Vagina (tissue), 2 donors: ENCODE data around the gene PTPRN2. TPM values are rescaled to one million over a fixed set of nuclear protein-coding genes. Genes with fewer than 3 reads are reported as not detected.

Experiments used
- DNase-seq, 2 donors: peaks; one replicate each; pipeline ENCODE4 v3.0.0-alpha.2; 2017; ENCODE audit errors: extremely low spot score in 2 of 2
- H3K27ac ChIP-seq: fragments of 200-600 bp; sonication (generic); one replicate; pipeline ENCODE4 v1.5.1; 2019
- H3K27me3 ChIP-seq: fragments of 200-600 bp; sonication (generic); one replicate; pipeline ENCODE4 v1.5.1; 2019
- H3K36me3 ChIP-seq, 2 donors: fragments of 200-600 bp; sonication (generic); one replicate each; pipeline ENCODE4 v1.5.1; 2017 to 2019
- H3K4me1 ChIP-seq: fragments of 200-600 bp; sonication (generic); one replicate; pipeline ENCODE4 v1.5.1; 2019
- H3K4me3 ChIP-seq, 2 donors: fragments of 200-600 bp; sonication (generic); 1 replicate in 1 of 2; 2 replicates in 1 of 2; pipeline ENCODE4 v1.5.1; 2016 to 2019
- H3K9me3 ChIP-seq: fragments of 200-600 bp; sonication (generic); one replicate; pipeline ENCODE4 v1.5.1; 2019
- POLR2A ChIP-seq, 2 donors: fragments of 450-650 bp; IDR thresholded peaks; one replicate each; pipeline ENCODE4 v1.6.1; 2017; ENCODE audit warnings: antibody characterized with exemption in 2 of 2, mild to moderate bottlenecking in 2 of 2, moderate library complexity in 2 of 2
- POLR2AphosphoS5 ChIP-seq, 2 donors: sonication (generic); formaldehyde crosslinking; IDR thresholded peaks; one replicate each; pipeline ENCODE4 v1.9.0; 2017; ENCODE audit warnings: antibody characterized with exemption in 2 of 2, mild to moderate bottlenecking in 2 of 2, low read depth in 1 of 2; ENCODE audit not compliant: insufficient read depth in 1 of 2
- intact Hi-C: fragments of 100-400 bp; cut with DNase I; formaldehyde crosslinking; loops from one replicate; pipeline ENCODE4 v1.15.1; 2023
- total RNA-seq: library from RNA; depleted of rRNA; stranded (reverse); fragments of >200 nt; gene quantifications from one replicate; pipeline ENCODE4 v1.2.3, GENCODE V29; 2016
- TF ChIP-seq, protein P1 (sequence below), 3 experiments: fragments of 450-650 bp in 2 of 3; fragments of 200-600 bp in 1 of 3; sonication (generic) in 1 of 3; IDR thresholded peaks; one replicate each; pipeline ENCODE4 v1.5.1; 2017 to 2019; ENCODE audit warnings: antibody characterized with exemption in 3 of 3, mild to moderate bottlenecking in 2 of 3, moderate library complexity in 2 of 3

PTPRN2 gene
- total RNA-seq, 1 donor from 2014 or later, result 7.4 TPM

DNA sequence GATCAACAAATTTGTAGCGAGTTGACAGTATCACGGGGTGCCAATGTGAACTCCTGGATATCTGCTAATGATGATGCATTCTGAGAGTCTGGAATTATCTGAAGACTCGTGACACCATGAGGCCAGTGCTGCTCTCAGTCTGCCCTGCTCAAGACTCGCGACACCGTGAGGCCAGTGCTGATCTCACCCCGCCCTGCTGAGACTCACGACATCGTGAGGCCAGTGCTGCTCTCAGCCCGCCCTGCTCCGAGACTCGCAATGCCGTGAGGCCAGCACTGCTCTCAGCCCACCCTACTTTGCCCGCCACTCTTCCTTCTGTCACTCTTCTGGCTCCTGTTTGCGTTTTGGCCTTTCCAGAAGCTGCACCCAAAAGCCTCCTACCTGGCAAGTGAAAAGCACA, 411.8 kb downstream of the PTPRN2 start:
- Histone ChIP-seq H3K4me3 (no peak overlapping the region), H3K36me3 (no peaks in the 10 kb centered on the region), H3K27ac (no peak overlapping the region), H3K27me3 (no peaks in the 10 kb centered on the region), H3K4me1 (no peaks in the 10 kb centered on the region), H3K9me3 (no peaks in the 10 kb centered on the region)
- no peak for TF ChIP-seq POLR2AphosphoS5 (IDR thresholded peaks at IDR 0.05; ENCODE audit: insufficient read depth in 1 of 2, low read depth in 1 of 2)
- TF ChIP-seq POLR2A (IDR thresholded peaks at IDR 0.05), result no peak
- TF ChIP-seq, protein P1, sequence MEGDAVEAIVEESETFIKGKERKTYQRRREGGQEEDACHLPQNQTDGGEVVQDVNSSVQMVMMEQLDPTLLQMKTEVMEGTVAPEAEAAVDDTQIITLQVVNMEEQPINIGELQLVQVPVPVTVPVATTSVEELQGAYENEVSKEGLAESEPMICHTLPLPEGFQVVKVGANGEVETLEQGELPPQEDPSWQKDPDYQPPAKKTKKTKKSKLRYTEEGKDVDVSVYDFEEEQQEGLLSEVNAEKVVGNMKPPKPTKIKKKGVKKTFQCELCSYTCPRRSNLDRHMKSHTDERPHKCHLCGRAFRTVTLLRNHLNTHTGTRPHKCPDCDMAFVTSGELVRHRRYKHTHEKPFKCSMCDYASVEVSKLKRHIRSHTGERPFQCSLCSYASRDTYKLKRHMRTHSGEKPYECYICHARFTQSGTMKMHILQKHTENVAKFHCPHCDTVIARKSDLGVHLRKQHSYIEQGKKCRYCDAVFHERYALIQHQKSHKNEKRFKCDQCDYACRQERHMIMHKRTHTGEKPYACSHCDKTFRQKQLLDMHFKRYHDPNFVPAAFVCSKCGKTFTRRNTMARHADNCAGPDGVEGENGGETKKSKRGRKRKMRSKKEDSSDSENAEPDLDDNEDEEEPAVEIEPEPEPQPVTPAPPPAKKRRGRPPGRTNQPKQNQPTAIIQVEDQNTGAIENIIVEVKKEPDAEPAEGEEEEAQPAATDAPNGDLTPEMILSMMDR (IDR thresholded peaks at IDR 0.05), result no peak
- DNase-seq, result peak in 1 of 2 donors; percentile 18
- intact Hi-C loops, result no loop called here

DNA sequence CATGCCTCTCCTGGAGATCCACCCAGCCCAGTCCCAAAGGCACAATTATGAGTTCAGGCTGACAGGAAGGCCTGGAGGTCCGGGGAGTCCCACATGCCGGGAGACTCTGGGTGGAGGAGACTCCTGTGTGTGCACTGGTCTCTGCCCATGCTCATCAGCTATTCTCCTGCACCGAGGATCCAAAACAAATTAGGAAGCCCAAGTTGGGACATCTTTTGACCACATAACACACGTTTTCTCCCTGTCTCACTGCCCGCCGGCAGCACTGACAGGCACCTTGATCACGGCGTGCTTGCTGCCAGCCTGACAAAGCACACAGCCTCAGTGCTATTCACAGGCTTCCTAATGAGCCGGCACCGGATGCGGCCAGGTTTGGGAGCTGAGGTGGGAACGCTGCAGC, 412.7 kb downstream of the PTPRN2 start:
- no peak overlapping the region for H3K4me3 ChIP-seq
- DNase-seq, result no peak
- no peak for TF ChIP-seq POLR2AphosphoS5 (IDR thresholded peaks at IDR 0.05; ENCODE audit: insufficient read depth in 1 of 2, low read depth in 1 of 2)
- TF ChIP-seq, protein P1 (IDR thresholded peaks at IDR 0.05), result no peak
- TF ChIP-seq POLR2A (IDR thresholded peaks at IDR 0.05), result no peak
- no peaks in the 10 kb centered on the region for H3K9me3 ChIP-seq
- no peaks in the 10 kb centered on the region for H3K36me3 ChIP-seq
- no peak overlapping the region for H3K27ac ChIP-seq
- no peaks in the 10 kb centered on the region for H3K27me3 ChIP-seq
- H3K4me1 ChIP-seq, result no peaks in the 10 kb centered on the region
- intact Hi-C loops, result no loop called here

DNA sequence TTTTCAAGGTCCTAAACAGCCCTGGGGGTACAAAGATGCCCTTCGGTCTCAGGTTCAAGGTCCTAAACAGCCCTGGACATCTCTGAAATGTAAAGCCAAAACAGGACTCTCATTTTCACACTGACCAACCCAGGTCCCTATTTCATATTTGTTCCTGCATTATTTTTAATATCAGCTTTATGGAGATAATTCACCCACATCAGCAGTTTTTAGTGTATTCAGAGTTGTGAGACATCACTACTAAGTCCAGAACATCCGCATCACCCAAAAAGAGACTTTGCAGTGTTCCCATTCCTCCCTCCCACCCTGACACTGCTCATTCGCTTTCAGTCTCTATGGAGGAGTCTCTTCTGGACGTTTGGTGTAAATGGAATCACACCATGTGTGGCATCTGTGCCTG, 420.2 kb downstream of the PTPRN2 start:
- no peak for DNase-seq
- no peaks in the 10 kb centered on the region for H3K36me3 ChIP-seq

DNA sequence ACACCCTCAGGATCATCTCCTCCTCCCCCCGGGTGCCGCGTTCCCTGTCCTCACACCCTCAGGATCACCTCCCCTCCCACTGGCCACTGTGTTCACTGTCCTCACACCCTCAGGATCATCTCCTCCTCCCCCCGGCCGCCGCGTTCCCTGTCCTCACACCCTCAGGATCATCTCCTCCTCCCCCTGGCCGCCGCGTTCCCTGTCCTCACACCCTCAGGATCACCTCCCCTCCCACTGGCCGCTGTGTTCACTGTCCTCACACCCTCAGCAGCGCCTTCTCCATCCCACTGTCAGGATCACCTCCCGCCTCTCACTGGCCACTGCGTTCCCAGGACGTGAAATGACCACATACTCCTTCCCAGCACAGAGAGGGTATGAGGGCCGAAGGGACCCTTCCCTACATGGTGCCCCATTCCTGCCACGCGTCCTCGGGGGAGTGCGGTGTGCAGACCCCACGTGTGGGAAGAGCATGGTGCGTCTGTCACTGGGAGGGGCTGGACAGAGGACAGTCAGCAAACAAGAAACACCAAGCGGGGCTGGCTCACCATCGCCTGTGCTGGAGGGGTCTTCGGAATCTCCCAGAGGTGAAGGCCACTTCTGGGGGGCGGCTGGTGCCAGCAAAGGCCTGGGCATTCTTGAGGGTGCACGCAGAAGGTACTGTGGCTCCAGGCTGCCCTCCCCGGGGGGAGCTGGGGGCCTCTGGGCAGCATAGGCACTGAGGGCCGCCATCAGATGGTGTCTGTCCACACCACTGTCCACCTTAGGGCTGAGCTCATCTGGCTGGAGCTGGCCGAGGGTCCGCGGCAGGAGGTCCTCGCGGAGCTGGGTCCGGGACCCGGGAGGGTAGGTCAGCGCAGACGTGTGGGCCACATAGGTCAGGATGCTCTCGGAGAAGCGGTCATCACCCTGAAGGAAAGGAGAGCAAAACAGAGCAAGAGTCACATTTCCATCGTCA, 421.0 kb downstream of the PTPRN2 start:
- H3K4me1 ChIP-seq, result no peaks in the 10 kb centered on the region
- H3K4me3 ChIP-seq, result no peak overlapping the region
- no peaks in the 10 kb centered on the region for H3K9me3 ChIP-seq
- TF ChIP-seq, protein P1 (IDR thresholded peaks at IDR 0.05), result no peak
- no peak for TF ChIP-seq POLR2AphosphoS5 (IDR thresholded peaks at IDR 0.05; ENCODE audit: insufficient read depth in 1 of 2, low read depth in 1 of 2)
- no peak for TF ChIP-seq POLR2A (IDR thresholded peaks at IDR 0.05)
- no peak overlapping the region for H3K27ac ChIP-seq
- intact Hi-C loops, result no loop called here
- DNase-seq, result no peak
- H3K36me3 ChIP-seq, result no peaks in the 10 kb centered on the region
- no peaks in the 10 kb centered on the region for H3K27me3 ChIP-seq

More for the DNA sequence above, 420.2 kb downstream of the PTPRN2 start:
- H3K4me3 ChIP-seq, result no peak overlapping the region
- no peaks in the 10 kb centered on the region for H3K9me3 ChIP-seq
- intact Hi-C loops, result no loop called here
- no peaks in the 10 kb centered on the region for H3K27me3 ChIP-seq
- H3K4me1 ChIP-seq, result no peaks in the 10 kb centered on the region
- no peak overlapping the region for H3K27ac ChIP-seq
- TF ChIP-seq POLR2A (IDR thresholded peaks at IDR 0.05) (no peak), POLR2AphosphoS5 (IDR thresholded peaks at IDR 0.05; ENCODE audit: insufficient read depth in 1 of 2, low read depth in 1 of 2) (no peak)
- TF ChIP-seq, protein P1 (IDR thresholded peaks at IDR 0.05), result no peak

DNA sequence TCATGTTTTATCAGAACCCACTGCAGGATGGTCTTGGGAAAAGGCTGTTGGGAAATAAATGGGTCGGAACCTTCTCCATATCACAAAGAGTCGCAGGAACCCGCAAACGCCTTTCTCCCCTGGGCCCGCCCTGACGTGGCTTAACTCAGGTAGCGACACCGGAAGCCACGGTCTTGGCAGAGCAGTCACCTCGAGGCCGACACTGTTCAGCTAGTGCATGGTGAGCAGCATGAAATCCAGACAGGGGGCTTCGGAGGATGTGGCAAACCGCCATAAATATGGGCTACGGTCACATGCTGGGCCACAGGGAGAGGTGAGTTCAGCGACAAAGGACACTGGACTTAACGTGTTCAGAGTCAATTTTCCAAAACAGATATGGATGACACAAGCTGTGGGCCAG, 421.9 kb downstream of the PTPRN2 start:
- TF ChIP-seq POLR2AphosphoS5 (IDR thresholded peaks at IDR 0.05; ENCODE audit: insufficient read depth in 1 of 2, low read depth in 1 of 2) (no peak), POLR2A (IDR thresholded peaks at IDR 0.05) (no peak)
- TF ChIP-seq, protein P1 (IDR thresholded peaks at IDR 0.05), result no peak
- H3K27ac ChIP-seq, result no peak overlapping the region
- H3K27me3 ChIP-seq, result no peaks in the 10 kb centered on the region

More for the DNA sequence above, 421.9 kb downstream of the PTPRN2 start:
- Histone ChIP-seq H3K4me1 (no peaks in the 10 kb centered on the region), H3K36me3 (no peaks in the 10 kb centered on the region), H3K4me3 (no peak overlapping the region), H3K9me3 (no peaks in the 10 kb centered on the region)
- DNase-seq, result no peak
- intact Hi-C loops, result no loop called here
